Mucosa of rectum (tissue), 2 donors: ENCODE measurements around the gene TCEA2.

Experiments used
- H3K27ac ChIP-seq, 2 donors: one replicate each; pipeline ENCODE4 v1.7.0; 2013; ENCODE audit warnings: inconsistent platforms in 2 of 2, low read depth in 2 of 2, low read length in 2 of 2
- H3K27me3 ChIP-seq, 2 donors: one replicate each; pipeline ENCODE4 v1.7.0; 2013; ENCODE audit warnings: low read length in 2 of 2; ENCODE audit not compliant: control insufficient read depth in 2 of 2, insufficient read depth in 2 of 2
- H3K36me3 ChIP-seq, 2 donors: one replicate each; pipeline ENCODE4 v1.7.0; 2013; ENCODE audit warnings: low read length in 2 of 2; ENCODE audit not compliant: control insufficient read depth in 2 of 2, insufficient read depth in 2 of 2
- H3K4me1 ChIP-seq, 2 donors: one replicate each; pipeline ENCODE4 v1.7.0; 2013; ENCODE audit warnings: low read length in 2 of 2, mild to moderate bottlenecking in 1 of 2; ENCODE audit not compliant: control insufficient read depth in 2 of 2, insufficient read depth in 2 of 2
- H3K4me3 ChIP-seq, 2 donors: one replicate each; pipeline ENCODE4 v1.7.0; 2013; ENCODE audit warnings: low read length in 2 of 2
- H3K9ac ChIP-seq, 2 donors: one replicate each; pipeline ENCODE4 v1.7.0; 2013; ENCODE audit warnings: low read length in 2 of 2, low read depth in 1 of 2, mild to moderate bottlenecking in 1 of 2
- H3K9me3 ChIP-seq, 2 donors: one replicate each; pipeline ENCODE4 v1.7.0; 2013; ENCODE audit warnings: low read length in 2 of 2; ENCODE audit not compliant: control insufficient read depth in 2 of 2
- donor health status: healthy.
- donor health status: Normal muscosa, but diverticular disease.

TCEA2 gene

GRCh38 chr20:64062596-64063388 is at the start of gene TCEA2:
TSS of gene TCEA2 (plus strand) at chr20:64063198. CDS start at chr20:64063313, 115 bp downstream.
- H3K27me3 ChIP-seq, result no peaks in the 10 kb centered on the region
- H3K9ac ChIP-seq, result peak within 1 kb of the TSS; percentile 56 to 66
- H3K27ac ChIP-seq, result peak within 1 kb of the TSS in 1 of 2 donors; percentile 52
- no peaks in the 10 kb centered on the region for H3K36me3 ChIP-seq
- H3K4me3 ChIP-seq, result peak within 1 kb of the TSS; percentile 67 to 68
- H3K9me3 ChIP-seq, result no peaks in the 10 kb centered on the region
- peaks cover 17 to 18% of the 10 kb centered on the region in 2 donors for H3K4me1 ChIP-seq

GRCh38 chr20:64015635-64016034 is 47.4 kb upstream of the TCEA2 start:
- no peaks in the 10 kb centered on the region for H3K9me3 ChIP-seq
- no peak overlapping the region for H3K27ac ChIP-seq
- H3K4me3 ChIP-seq, result no peak overlapping the region
- H3K27me3 ChIP-seq, result no peaks in the 10 kb centered on the region
- H3K4me1 ChIP-seq, result no peaks in the 10 kb centered on the region
- H3K36me3 ChIP-seq, result peaks cover 50 to 55% of the 10 kb centered on the region in 2 donors
- H3K9ac ChIP-seq, result no peak overlapping the region

GRCh38 chr20:64021124-64021975 is 41.6 kb upstream of the TCEA2 start:
- H3K36me3 ChIP-seq, result peaks cover 59 to 76% of the 10 kb centered on the region in 2 donors
- H3K9me3 ChIP-seq, result no peaks in the 10 kb centered on the region
- H3K27ac ChIP-seq, result no peak overlapping the region

GRCh38 chr20:64022671-64023360 is 40.2 kb upstream of the TCEA2 start:
- Histone ChIP-seq H3K4me1 (peaks cover 13 to 18% of the 10 kb centered on the region in 2 donors), H3K9ac (no peak overlapping the region), H3K36me3 (peaks cover 64 to 80% of the 10 kb centered on the region in 2 donors), H3K27ac (no peak overlapping the region), H3K27me3 (peaks cover 0 to 3% of the 10 kb centered on the region in 2 donors), H3K4me3 (no peak overlapping the region), H3K9me3 (no peaks in the 10 kb centered on the region)

More at GRCh38 chr20:64021124-64021975, 41.6 kb upstream of the TCEA2 start:
- Histone ChIP-seq H3K4me3 (no peak overlapping the region), H3K4me1 (peaks cover 13 to 18% of the 10 kb centered on the region in 2 donors), H3K27me3 (no peaks in the 10 kb centered on the region), H3K9ac (no peak overlapping the region)

GRCh38 chr20:64023361-64024140 is 39.4 kb upstream of the TCEA2 start:
- peaks cover 67 to 81% of the 10 kb centered on the region in 2 donors for H3K36me3 ChIP-seq
- no peak overlapping the region for H3K4me3 ChIP-seq
- no peak overlapping the region for H3K27ac ChIP-seq
- H3K9ac ChIP-seq, result no peak overlapping the region
- peaks cover 0 to 3% of the 10 kb centered on the region in 2 donors for H3K27me3 ChIP-seq
- peaks cover 13 to 18% of the 10 kb centered on the region in 2 donors for H3K4me1 ChIP-seq
- H3K9me3 ChIP-seq, result no peaks in the 10 kb centered on the region

- peaks cover 65 to 81% of the 10 kb centered on the region in 2 donors for H3K36me3 ChIP-seq
- H3K4me1 ChIP-seq, result peaks cover 13 to 18% of the 10 kb centered on the region in 2 donors
- no peak overlapping the region for H3K9ac ChIP-seq
- H3K9me3 ChIP-seq, result no peaks in the 10 kb centered on the region
- H3K27me3 ChIP-seq, result peaks cover 0 to 3% of the 10 kb centered on the region in 2 donors
- H3K27ac ChIP-seq, result no peak overlapping the region
- H3K4me3 ChIP-seq, result no peak overlapping the region
Measured at GRCh38 chr20:64024141-64024990, 38.6 kb upstream of the TCEA2 start.

GRCh38 chr20:64025101-64025825 is 37.7 kb upstream of the TCEA2 start:
- Histone ChIP-seq H3K4me1 (peaks cover 17 to 20% of the 10 kb centered on the region in 2 donors), H3K27ac (no peak overlapping the region), H3K4me3 (no peak overlapping the region), H3K9me3 (no peaks in the 10 kb centered on the region), H3K36me3 (peaks cover 69 to 85% of the 10 kb centered on the region in 2 donors), H3K9ac (no peak overlapping the region), H3K27me3 (peaks cover 0 to 3% of the 10 kb centered on the region in 2 donors)

- no peak overlapping the region for H3K4me3 ChIP-seq
- peaks cover 17 to 25% of the 10 kb centered on the region in 2 donors for H3K4me1 ChIP-seq
- peaks cover 67 to 85% of the 10 kb centered on the region in 2 donors for H3K36me3 ChIP-seq
- no peak overlapping the region for H3K9ac ChIP-seq
- no peak overlapping the region for H3K27ac ChIP-seq
- H3K27me3 ChIP-seq, result peaks cover 0 to 3% of the 10 kb centered on the region in 2 donors
- H3K9me3 ChIP-seq, result no peaks in the 10 kb centered on the region
Measured at GRCh38 chr20:64025826-64026412, 37.1 kb upstream of the TCEA2 start.
